Gastroesophageal sphincter (tissue), 4 donors: ENCODE data around the gene SOX4. TPM values are rescaled to one million over a fixed set of nuclear protein-coding genes. Genes with fewer than 3 reads are reported as not detected.

ENCODE experiments used
- ATAC-seq: fragments of 150-250 bp; one replicate; pipeline ENCODE4 v1.9.1; 2016; ENCODE audit warnings: mild to moderate bottlenecking, moderate library complexity
- H3K27ac ChIP-seq, 4 donors: fragments of 200-600 bp; sonication (generic) in 3 of 4; 1 replicate in 3 of 4; 2 replicates in 1 of 4; pipeline ENCODE4 v1.5.1; 2016 to 2019
- H3K27me3 ChIP-seq: fragments of 200-600 bp; sonication (generic); one replicate; pipeline ENCODE4 v1.5.1; 2019
- H3K36me3 ChIP-seq, 2 donors: fragments of 200-600 bp; sonication (generic); one replicate each; pipeline ENCODE4 v1.5.1; 2019; ENCODE audit warnings: control low read depth in 1 of 2
- H3K4me1 ChIP-seq, 3 donors: fragments of 200-600 bp; sonication (generic); 1 replicate in 2 of 3; 2 replicates in 1 of 3; pipeline ENCODE4 v1.5.1; 2016 to 2019; ENCODE audit warnings: control low read depth in 2 of 3
- H3K4me3 ChIP-seq, 2 donors: fragments of 200-600 bp; sonication (generic); one replicate each; pipeline ENCODE4 v1.5.1; 2019; ENCODE audit warnings: mild to moderate bottlenecking in 1 of 2, moderate library complexity in 1 of 2
- H3K9me3 ChIP-seq, 3 donors: fragments of 200-600 bp; sonication (generic); one replicate each; pipeline ENCODE4 v1.5.1; 2017 to 2019; ENCODE audit warnings: control low read depth in 2 of 3
- CTCF ChIP-seq, 4 experiments: fragments of 200-600 bp in 2 of 4; fragments of 450-650 bp in 2 of 4; sonication (generic) in 1 of 4; IDR thresholded peaks; one replicate each; pipeline ENCODE4 v1.5.1; 2017 to 2019; ENCODE audit warnings: antibody characterized with exemption in 4 of 4, mild to moderate bottlenecking in 2 of 4, moderate library complexity in 2 of 4
- EP300 ChIP-seq: sonication (generic); formaldehyde crosslinking; IDR thresholded peaks from one replicate; pipeline ENCODE4 v1.6.1; 2017; ENCODE audit warnings: antibody characterized with exemption, mild to moderate bottlenecking
- POLR2A ChIP-seq, 2 donors: fragments of 450-650 bp; IDR thresholded peaks; one replicate each; pipeline ENCODE4 v1.6.1; 2017; ENCODE audit warnings: antibody characterized with exemption in 2 of 2, mild to moderate bottlenecking in 2 of 2, moderate library complexity in 1 of 2
- POLR2AphosphoS5 ChIP-seq: sonication (generic); formaldehyde crosslinking; IDR thresholded peaks from one replicate; pipeline ENCODE4 v1.6.1; 2017; ENCODE audit warnings: antibody characterized with exemption
- WGBS, 2 donors: methylation state at CpG; one replicate each; pipeline ENCODE4 v1.1.5; 2018; ENCODE audit warnings: low coverage in 1 of 2; 5-methylcytosine and 5-hydroxymethylcytosine counted together
- small RNA-seq, 4 donors: library from RNA; depleted of rRNA; stranded (forward); fragments of <200 nt; gene quantifications; one replicate each; pipeline ENCODE3, GENCODE V24; 2016
- total RNA-seq, 4 donors: library from RNA; depleted of rRNA; stranded (reverse); fragments of >200 nt; gene quantifications; one replicate each; pipeline ENCODE4 v1.1.0, GENCODE V29; 2016

Gene SOX4
- total RNA-seq, 4 donors from 2014 or later = 3.3 to 4.6 (median 4.1) TPM

- Histone ChIP-seq H3K4me1 (no peaks in the 10 kb centered on the region), H3K9me3 (no peaks in the 10 kb centered on the region), H3K4me3 (no peak overlapping the region), H3K27me3 (no peaks in the 10 kb centered on the region), H3K27ac (no peak overlapping the region), H3K36me3 (no peaks in the 10 kb centered on the region)
- TF ChIP-seq EP300 = no peak
- TF ChIP-seq POLR2A (IDR thresholded peaks at IDR 0.05) = no peak
- no peak for TF ChIP-seq POLR2AphosphoS5
- no peak for TF ChIP-seq CTCF (IDR thresholded peaks at IDR 0.05)
- ATAC-seq = no peak
Measured at GRCh38 chr6:21636876-21637275, 43.3 kb downstream of the SOX4 start.

- Histone ChIP-seq H3K27ac (no peak overlapping the region), H3K36me3 (no peaks in the 10 kb centered on the region), H3K9me3 (no peaks in the 10 kb centered on the region), H3K27me3 (no peaks in the 10 kb centered on the region), H3K4me1 (no peaks in the 10 kb centered on the region), H3K4me3 (no peak overlapping the region)
- TF ChIP-seq POLR2AphosphoS5 (no peak), EP300 (no peak), CTCF (IDR thresholded peaks at IDR 0.05) (no peak), POLR2A (IDR thresholded peaks at IDR 0.05) (no peak)
- 85 to 88% methylated on average over 3 to 5 of the region's 5 CpGs for WGBS, 2 donors
- ATAC-seq = no peak
Measured at GRCh38 chr6:21639316-21639715, 45.8 kb downstream of the SOX4 start.

Small RNA genes within 50 kb of the gene (small RNA-seq; reads per million reads assigned to genes)
- gene BOLA2P3 = 0 reads per million in 4 donors
